COR-L47 (cell line): ENCODE results near the gene L3MBTL4.
"Not testable (repeated sequence)": the region's sequence is repeated elsewhere in the genome, so short reads cannot be mapped to it uniquely, and the experiment has no call there.

ENCODE experiments used
- DNase-seq: peaks from one replicate; lab custom pipeline; 2025; lab: John Stamatoyannopoulos, UW

Gene L3MBTL4

GRCh38 chr18:6194640-6195039 is 220.1 kb downstream of the L3MBTL4 start:
- no peak for DNase-seq

DNA sequence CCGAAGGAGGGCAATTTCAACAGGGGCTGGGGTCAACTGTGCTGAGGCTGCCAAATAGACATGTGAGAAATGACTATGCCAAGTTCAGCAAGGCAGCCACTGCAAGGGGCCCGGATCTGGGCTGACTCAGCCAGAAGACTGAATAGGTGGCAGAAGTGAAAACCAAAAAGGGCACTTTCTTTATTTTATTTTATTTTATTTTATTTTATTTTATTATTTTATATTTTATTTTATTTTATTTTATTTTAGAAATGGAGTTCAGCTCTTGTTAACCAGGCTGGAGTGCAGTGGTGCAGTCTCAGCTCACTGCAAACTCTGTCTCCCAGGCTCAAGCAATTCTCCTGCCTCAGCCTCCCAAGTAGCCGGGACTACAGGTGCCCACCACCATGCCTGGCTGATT is 228.9 kb downstream of the L3MBTL4 start:
- DNase-seq = not testable (repeated sequence)

GRCh38 chr18:6174983-6175745 is 239.5 kb downstream of the L3MBTL4 start:
- no peak for DNase-seq

GRCh38 chr18:6170604-6171003 is 244.1 kb downstream of the L3MBTL4 start:
- DNase-seq = no peak

- DNase-seq = no peak
These were observed 253.2 kb downstream of the L3MBTL4 start for GRCh38 chr18:6161549-6161948.

DNA sequence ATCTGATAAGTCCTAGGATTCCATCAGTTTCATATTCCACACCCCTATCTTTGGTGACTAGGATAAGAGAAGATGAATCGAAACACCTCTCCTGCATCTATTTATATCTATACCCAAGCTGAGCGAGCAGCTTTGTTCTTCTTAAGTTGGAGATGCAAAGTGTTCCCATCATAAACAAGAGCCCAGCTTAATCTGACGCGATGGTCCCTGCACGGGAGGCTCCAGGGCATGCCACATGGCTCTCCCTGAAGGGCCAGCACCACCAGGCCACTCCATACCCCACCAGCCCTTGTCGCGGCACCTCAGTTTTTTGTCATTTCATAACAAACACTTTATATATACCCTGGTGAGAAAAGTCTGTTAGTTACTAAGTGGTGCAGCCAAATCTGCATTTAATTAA is 255.3 kb downstream of the L3MBTL4 start:
- DNase-seq = no peak

GRCh38 chr18:6158958-6159357 is 255.8 kb downstream of the L3MBTL4 start:
- no peak for DNase-seq

GRCh38 chr18:6156446-6156845 is 258.3 kb downstream of the L3MBTL4 start:
- DNase-seq = no peak

DNA sequence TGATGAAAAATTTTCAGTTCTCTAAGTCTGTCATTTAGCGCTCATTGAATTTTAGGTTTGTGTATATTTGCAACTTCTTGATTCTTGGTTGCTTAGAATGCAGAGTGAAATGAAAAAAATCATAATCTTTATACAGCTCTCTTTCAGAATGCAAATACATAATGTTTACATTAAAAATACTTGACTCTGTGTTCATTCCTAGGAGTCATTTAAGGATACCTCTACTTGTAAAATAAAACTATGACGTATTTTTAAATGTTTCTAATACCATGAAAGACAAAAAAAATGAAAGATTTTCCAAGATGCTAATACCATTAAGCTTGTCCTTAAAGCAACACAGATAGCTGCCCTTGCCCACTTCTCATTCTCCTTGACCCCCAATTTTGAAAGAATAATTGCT is 259.0 kb downstream of the L3MBTL4 start:
- no peak for DNase-seq

DNA sequence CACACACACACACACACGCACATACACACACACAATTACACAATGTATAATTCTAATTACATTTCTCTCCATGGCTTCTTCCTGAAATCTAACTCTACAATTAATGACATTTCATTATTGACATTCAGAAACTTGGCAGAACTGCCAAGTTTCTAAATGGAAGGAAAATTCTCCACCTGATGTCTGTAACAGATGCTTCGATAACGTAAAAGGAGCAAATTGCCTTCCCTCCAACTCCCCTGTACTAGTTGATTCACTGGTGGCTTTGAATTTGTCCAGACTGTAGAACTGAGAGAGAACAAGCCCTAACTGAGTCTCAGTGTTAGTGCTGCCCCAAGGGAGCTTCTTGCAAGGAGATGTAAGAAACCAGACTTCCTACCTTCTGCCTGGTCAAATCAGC is 264.3 kb downstream of the L3MBTL4 start:
- DNase-seq = peak; percentile 61

- DNase-seq = no peak
These were observed 268.4 kb downstream of the L3MBTL4 start for GRCh38 chr18:6146307-6146661.

DNA sequence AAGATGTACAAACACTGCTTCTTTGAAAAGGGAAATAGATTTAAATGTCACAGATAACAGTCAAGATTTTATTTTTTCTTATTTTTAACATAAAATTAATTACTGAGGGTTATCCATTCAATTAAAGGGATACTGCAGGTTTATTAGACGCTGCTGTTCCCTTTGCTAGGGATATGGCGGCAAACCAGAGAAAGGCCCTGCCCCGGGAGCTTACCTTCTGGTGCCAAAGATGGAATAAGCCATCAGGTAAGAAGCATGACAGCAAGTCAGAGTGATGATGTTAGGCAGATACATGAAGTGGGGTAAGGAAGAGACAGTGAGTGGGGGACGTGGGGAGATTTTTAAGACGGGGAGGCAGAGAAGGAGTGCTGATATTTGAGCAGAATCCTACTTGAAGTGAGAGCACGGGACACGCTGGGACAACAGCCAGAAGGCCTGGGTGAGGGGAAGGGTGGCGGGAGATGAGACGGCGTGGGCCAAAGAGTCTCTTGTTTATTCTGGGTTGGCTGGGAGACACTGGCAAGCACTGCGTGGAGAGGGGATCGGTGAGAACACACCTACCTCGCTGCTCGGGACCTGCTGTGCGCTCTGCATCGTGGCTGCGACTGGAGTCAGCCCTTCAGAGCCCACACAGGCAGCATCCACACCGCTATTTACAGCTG is 268.9 kb downstream of the L3MBTL4 start:
- no peak for DNase-seq

- no peak for DNase-seq
These were observed 275.7 kb downstream of the L3MBTL4 start for GRCh38 chr18:6139007-6139406.

- DNase-seq = not testable (repeated sequence)
These were observed 278.8 kb downstream of the L3MBTL4 start for GRCh38 chr18:6135901-6136300.

- DNase-seq = not testable (repeated sequence)
These were observed 279.7 kb downstream of the L3MBTL4 start for GRCh38 chr18:6135029-6135428.

DNA sequence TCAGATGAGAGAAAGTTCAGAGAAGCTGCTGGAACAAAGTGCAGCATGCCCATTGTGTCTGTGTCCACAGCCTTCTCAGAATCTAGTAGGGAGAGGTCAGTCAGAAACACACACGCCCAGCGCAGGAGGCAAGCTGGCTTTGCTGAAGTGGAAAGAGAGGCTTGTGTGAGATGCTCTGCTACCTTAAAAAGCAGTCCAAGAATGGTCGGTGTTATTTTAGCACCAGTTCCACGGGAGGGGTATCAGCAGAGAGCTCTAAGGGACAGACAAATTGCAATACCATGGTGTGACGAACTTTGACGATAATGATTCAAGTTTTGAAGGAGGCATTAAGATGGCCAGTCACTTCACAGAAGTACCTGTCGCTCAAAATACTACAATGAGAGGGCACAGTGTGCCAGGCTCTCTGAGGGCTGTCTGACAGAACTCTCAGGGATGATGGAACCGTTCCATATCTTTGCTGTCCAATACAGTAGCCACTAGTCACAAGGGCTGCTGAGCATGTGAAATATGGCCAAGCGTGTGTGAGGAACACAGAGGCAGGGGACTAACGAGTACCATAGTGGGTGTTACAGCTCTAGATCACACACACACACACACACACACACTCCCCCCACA is 281.9 kb downstream of the L3MBTL4 start:
- DNase-seq = no peak

- peak; percentile 28 for DNase-seq
These were observed 293.9 kb downstream of the L3MBTL4 start for GRCh38 chr18:6120820-6121279.

- no peak for DNase-seq
These were observed 294.9 kb downstream of the L3MBTL4 start for GRCh38 chr18:6119761-6120160.

- DNase-seq = no peak
These were observed 296.6 kb downstream of the L3MBTL4 start for GRCh38 chr18:6118080-6118479.

DNA sequence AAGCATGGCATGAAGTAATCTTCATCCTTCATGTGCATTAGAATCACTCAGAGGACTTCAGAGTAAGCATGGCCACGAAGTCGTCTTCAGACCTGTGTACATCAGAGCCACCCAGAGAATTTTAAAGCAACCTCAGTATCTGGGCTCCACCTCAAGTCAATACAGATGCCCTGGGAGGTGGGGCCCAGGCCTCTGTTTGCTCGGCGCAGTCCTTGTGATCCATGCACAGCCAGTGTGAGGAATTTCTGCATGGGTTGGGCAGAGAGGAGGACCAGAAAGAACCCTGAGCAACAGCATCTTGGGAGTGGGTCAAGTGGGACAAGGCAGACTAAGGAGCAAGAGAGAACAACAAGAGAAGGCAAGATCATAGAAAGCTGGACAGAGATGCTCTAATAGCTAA is 299.0 kb downstream of the L3MBTL4 start:
- no peak for DNase-seq

- no peak for DNase-seq
These were observed 301.1 kb downstream of the L3MBTL4 start for GRCh38 chr18:6113650-6114049.

DNA sequence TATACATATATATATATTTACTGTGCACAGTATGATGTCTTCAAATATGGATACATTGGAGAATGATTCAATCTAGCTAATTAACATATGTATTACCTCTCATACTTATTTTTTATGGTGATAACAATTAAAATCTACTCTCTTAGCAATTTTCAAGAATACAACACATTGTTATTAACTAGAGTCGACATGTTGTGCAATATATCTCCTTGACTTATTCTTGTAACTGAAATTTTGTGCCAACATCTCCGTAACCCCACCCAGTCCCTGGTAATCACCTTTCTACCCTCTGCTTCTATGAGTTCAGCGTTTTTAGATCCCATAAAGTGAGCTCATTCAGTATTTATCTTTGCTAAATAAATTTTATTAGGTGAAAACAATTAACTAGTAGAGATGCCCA is 303.0 kb downstream of the L3MBTL4 start:
- DNase-seq = no peak

- no peak for DNase-seq
These were observed 305.0 kb downstream of the L3MBTL4 start for GRCh38 chr18:6109743-6110142.
